Measurements from ENCODE around the gene SPATA21. TPM values are rescaled to one million over a fixed set of nuclear protein-coding genes. Genes with fewer than 3 reads are reported as not detected.

Gene SPATA21, protein sequence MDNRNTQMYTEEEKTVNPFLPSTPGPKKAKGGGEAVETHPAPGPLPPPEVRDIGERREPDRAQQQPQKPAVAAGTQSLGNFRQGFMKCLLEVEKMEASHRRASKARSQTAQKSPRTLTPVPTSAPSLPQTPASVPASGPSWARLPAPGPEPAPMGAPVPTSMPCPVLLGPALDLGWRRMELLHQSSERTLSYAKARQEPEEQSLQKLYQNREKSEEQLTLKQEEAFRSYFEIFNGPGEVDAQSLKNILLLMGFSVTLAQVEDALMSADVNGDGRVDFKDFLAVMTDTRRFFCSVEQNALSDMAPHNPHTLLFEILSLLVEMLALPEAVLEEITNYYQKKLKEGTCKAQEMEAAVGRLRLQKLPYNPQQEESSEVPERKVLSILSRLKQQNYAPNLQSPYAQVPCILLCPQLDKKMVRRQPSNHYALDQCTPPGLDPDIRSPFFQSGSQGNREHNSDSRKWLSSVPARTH
- not detected in 2 replicates for total RNA-seq

DNA sequence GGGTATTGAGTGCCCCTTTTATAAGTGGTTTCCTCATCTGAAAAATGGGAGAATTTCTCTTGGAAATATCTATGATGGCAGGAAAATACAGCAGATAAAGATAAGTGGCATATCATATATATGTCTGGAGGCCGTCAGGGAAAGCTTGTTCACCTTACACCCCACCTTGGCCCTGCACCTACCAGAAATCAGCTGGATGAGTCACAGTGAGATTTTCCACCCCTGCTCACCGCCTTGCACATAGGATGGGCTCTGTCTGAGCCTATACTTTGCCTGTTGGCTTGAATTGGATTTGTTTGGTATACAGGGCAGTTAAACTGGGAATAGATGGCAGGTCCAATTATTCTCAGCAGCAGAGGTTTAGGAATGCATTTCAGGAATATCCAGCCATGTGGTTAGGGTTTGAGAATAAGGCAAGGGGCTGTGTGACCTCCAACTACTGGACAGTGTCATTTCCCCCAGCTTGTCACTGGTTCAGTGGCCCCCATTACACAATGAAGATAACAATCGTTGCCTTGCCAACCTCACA, at the start of gene SPATA21:
Gene SPATA21 (minus strand): TSS at position 479 of the 529 bp plus-strand sequence. CDS start 6,053 bp downstream, outside the sequence.

DNA sequence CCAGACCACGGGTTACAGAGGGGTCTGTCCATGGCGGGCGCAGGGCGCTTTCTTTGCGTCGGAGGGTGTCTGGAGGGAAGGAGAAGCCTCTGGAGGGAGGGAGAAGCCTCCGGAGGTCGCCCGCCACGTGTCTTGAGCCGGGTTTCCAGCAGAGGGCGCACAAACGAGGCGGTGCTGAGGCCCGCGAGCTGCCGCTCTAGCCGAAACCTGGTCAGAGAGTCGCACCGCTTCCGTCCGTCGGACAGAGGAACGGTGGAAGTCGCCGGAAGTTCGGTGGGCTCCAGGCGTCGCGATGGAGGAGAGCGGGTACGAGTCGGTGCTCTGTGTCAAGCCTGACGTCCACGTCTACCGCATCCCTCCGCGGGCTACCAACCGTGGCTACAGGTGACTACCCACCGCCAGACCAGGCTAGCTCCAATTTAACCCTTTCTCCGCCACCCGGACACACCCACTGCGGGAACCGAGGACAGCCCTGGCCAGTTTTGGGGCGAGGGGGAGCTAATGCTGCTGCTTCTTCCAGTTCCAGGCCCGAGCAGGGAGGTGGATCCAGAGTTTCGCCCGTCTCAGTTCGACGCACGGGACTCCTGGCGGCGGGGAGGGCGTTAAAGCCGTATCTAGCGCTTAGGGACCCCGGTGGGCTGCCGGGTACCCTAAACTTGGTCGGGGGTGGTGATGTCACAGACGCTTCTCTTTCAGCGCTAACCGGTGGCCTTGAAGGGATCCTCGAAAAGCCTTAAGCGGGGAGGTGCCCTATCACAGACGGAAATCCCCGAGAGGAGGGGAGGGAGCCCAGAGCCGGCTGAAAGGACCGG, 3.5 kb upstream of the SPATA21 start, which contains the start of gene NECAP2:
Gene NECAP2 (plus strand): TSS at position 255 of the 812 bp plus-strand sequence. CDS start 38 bp downstream, at position 293.

DNA sequence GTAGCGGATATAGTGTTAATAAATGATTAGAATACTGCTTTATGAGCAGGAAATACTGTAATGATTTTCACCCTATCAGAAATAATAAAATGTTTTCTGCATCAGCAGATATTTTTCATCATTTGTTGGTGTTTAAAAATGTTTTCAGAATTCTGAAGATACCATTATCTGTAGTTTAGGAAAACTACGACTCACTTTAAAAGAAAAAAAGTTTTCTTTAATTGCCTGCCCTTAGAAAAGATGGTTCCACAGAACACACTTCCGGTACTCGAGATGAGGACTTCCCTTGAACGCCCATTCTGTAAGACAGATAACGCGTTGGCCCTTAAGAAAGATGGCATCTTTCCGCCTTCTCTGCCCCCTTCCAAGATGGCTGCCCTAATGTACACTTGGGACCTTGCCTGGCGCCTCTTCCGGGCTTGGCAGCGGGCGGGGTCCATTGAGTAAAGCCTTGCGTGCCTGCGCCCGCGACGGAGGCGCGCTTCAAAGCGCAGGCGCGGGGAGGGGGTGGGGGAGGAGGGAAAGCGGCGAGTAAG, 70.4 kb downstream of the SPATA21 start, which contains the start of gene SZRD1:
Gene SZRD1 (plus strand): TSS at position 521 of the 536 bp plus-strand sequence. CDS start 16 bp downstream, outside the sequence.

DNA sequence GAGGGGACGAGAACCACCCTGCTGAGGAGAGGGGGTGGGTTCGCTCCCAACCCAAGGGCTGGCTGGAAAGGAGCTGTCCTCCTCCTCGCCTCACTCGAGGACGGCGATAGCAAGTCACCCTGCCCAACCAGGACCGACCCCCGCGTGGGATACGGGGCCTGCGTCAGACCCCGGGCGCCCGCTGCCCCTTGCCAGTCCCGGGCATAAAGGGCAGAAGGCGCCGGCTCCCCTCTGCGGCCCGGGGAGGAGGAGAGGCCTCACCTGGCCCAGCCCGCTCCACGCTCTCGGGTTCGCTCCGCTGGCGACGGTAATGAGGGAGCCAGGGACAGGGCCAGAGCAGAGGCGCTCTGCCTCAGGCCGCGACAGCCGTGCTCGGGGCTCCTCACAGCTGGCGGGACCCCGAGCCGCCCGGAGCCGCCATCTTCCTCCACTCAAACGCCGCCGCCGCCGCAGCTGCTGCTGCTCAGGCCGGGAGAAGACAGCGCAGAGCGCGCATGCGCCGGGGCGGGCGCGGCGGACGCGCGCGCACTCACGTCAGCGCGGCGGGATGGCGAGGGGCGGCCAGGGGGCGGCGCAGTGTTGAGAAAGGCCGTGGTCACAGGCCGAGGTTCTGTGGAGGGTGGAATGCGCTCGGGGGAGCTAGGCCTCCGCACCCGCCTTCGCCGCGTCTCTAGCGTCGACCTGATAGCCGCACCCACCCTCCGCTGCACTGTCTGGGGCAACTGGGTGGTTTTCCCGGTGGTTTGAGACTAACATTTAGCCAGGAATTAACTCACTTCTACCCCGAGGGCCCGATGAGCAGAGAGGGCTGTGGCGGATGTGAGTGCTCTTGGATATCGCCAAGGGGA, 85.0 kb downstream of the SPATA21 start, which contains the start of gene FBXO42:
Gene FBXO42 (minus strand): TSS at position 487 of the 848 bp plus-strand sequence. CDS start 37,062 bp downstream, outside the sequence.

Other genes starting within 250 kb of the SPATA21 start
- gene ARHGEF19, start 224.8 kb downstream of the SPATA21 start, total RNA-seq: 2.6 and 2.9 TPM in 2 replicates
- gene CPLANE2, start 200.2 kb downstream of the SPATA21 start, total RNA-seq: 8.2 and 8.8 TPM in 2 replicates
- 10.4 and 11.0 TPM in 2 replicates for gene FBXO42, start 84.9 kb downstream of the SPATA21 start, total RNA-seq
- 69.4 and 74.5 TPM in 2 replicates for gene SZRD1, start 70.2 kb downstream of the SPATA21 start, total RNA-seq
- 55.9 and 56.3 TPM in 2 replicates for gene NECAP2, start 3.3 kb upstream of the SPATA21 start, total RNA-seq
- gene RNU1-1, start 76.9 kb upstream of the SPATA21 start, total RNA-seq: under 0.01 TPM in 2 replicates
- 20.7 and 36.0 TPM in 2 replicates for gene NBPF1, start 176.1 kb upstream of the SPATA21 start, total RNA-seq
- gene RNU1-3, start 229.5 kb upstream of the SPATA21 start, total RNA-seq: under 0.01 TPM in 2 replicates